ENCODE results near the gene H1-8.
"Not testable (repeated sequence)": the region's sequence is repeated elsewhere in the genome, so short reads cannot be mapped to it uniquely, and the experiment has no call there.

The H1-8 gene

GRCh38 chr3:129534428-129535027 lies 8.4 kb upstream of the H1-8 start:
- DNase-seq = no peak

- no peak for DNase-seq
Observed at GRCh38 chr3:129535075-129535474, 7.9 kb upstream of the H1-8 start.

GRCh38 chr3:129536374-129536667 lies 6.7 kb upstream of the H1-8 start:
- no peak for DNase-seq

GRCh38 chr3:129536804-129537203 lies 6.2 kb upstream of the H1-8 start:
- DNase-seq = no peak

- no peak for DNase-seq
Observed at GRCh38 chr3:129539206-129539605, 3.8 kb upstream of the H1-8 start.

- DNase-seq = no peak
Observed at GRCh38 chr3:129540776-129541516, 2.0 kb upstream of the H1-8 start.

- no peak for DNase-seq
Observed at GRCh38 chr3:129542747-129543146, 228 bp upstream of the H1-8 start.

GRCh38 chr3:129543999-129544398 lies 1.0 kb downstream of the H1-8 start:
- no peak for DNase-seq

- DNase-seq = not testable (repeated sequence)
Observed at GRCh38 chr3:129545951-129546350, 3.0 kb downstream of the H1-8 start.

- DNase-seq = no peak
Observed at GRCh38 chr3:129547241-129547640, 4.3 kb downstream of the H1-8 start.

GRCh38 chr3:129548104-129548965 lies 5.4 kb downstream of the H1-8 start:
- DNase-seq = no peak

GRCh38 chr3:129549006-129549800 lies 6.2 kb downstream of the H1-8 start:
- no peak for DNase-seq

GRCh38 chr3:129549805-129550204 lies 6.8 kb downstream of the H1-8 start:
- DNase-seq = no peak

GRCh38 chr3:129552287-129553050 lies 9.5 kb downstream of the H1-8 start:
- DNase-seq = no peak

- no peak for DNase-seq
Observed at GRCh38 chr3:129553171-129553570, 10.2 kb downstream of the H1-8 start.

- DNase-seq = no peak
Observed at GRCh38 chr3:129553719-129554118, 10.7 kb downstream of the H1-8 start.

GRCh38 chr3:129554356-129555152 lies 11.6 kb downstream of the H1-8 start:
- DNase-seq = no peak

GRCh38 chr3:129555153-129555550 lies 12.2 kb downstream of the H1-8 start:
- DNase-seq = no peak

GRCh38 chr3:129555616-129556357 lies 12.8 kb downstream of the H1-8 start:
- DNase-seq = no peak

GRCh38 chr3:129556358-129556695 lies 13.4 kb downstream of the H1-8 start:
- no peak for DNase-seq
